ENCODE measurements around the gene OR5V1. TPM values are rescaled to one million over a fixed set of nuclear protein-coding genes. Genes with fewer than 3 reads are reported as not detected.

OR5V1 gene
- total RNA-seq (not detected), polyA plus RNA-seq (not detected)

DNA sequence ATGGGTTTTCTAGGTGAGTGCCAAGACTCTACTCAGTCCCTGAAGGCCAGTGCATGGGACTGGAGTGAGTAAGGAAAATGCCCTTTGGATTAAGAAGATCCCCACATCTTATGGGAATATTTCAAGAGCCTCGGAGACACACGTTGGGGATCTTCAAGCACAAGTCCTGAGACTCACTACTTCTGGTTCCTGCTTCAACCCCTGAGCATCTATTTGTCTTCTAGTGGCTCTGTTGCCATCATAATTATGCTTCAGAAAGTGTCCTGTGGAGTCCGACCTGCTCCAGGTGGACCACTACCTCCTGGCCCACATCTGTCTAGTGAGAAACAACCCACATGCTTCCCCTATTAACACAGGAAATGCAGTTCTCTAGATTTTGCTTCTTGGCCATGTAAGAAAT lies at the start of gene OR5V1:
Gene OR5V1 (minus strand): TSS at position 101 of the 400 bp plus-strand sequence. CDS start 12,670 bp downstream, outside the sequence.
- Histone ChIP-seq H3K27me3 (no peaks in the 10 kb centered on the region), H3K4me3 (no peak within 1 kb of the TSS), H3K4me1 (no peaks in the 10 kb centered on the region), H3K27ac (no peak within 1 kb of the TSS), H3K36me3 (no peaks in the 10 kb centered on the region), H3K9me3 (no peaks in the 10 kb centered on the region)
- 80 to 87% methylated on average over 3 of the region's 3 CpGs for WGBS, 2 donors
- no peak for DNase-seq
- intact Hi-C loops (cut with DNase I): no loop called here
- no peak for TF ChIP-seq POLR2A (IDR thresholded peaks at IDR 0.05)
- TF ChIP-seq, protein P1, sequence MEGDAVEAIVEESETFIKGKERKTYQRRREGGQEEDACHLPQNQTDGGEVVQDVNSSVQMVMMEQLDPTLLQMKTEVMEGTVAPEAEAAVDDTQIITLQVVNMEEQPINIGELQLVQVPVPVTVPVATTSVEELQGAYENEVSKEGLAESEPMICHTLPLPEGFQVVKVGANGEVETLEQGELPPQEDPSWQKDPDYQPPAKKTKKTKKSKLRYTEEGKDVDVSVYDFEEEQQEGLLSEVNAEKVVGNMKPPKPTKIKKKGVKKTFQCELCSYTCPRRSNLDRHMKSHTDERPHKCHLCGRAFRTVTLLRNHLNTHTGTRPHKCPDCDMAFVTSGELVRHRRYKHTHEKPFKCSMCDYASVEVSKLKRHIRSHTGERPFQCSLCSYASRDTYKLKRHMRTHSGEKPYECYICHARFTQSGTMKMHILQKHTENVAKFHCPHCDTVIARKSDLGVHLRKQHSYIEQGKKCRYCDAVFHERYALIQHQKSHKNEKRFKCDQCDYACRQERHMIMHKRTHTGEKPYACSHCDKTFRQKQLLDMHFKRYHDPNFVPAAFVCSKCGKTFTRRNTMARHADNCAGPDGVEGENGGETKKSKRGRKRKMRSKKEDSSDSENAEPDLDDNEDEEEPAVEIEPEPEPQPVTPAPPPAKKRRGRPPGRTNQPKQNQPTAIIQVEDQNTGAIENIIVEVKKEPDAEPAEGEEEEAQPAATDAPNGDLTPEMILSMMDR (IDR thresholded peaks at IDR 0.05): no peak

DNA sequence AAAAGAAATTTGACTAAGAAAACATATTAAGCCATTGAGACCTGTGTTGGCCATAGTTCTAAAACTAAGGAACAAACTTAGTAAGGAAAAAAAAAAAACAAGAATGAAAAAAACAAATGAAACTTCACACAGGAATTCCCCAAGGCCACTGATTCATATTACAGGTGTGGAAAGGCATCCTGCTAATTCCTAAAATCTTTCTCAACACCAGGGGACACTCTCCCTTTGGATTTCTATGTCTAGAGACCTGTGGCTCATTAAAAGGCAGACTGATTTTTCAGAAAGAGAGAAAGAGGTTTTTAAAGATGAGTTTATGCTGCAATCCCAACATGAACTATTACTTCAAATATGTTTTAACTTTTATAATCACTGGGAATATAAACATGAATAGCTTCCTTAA lies 45.9 kb upstream of the OR5V1 start, which contains the start of gene OR12D1:
Gene OR12D1 (plus strand): TSS at position 341 of the 400 bp plus-strand sequence.
- H3K27ac ChIP-seq: no peak within 1 kb of the TSS
- H3K4me3 ChIP-seq: no peak within 1 kb of the TSS
- TF ChIP-seq POLR2A (IDR thresholded peaks at IDR 0.05) (no peak), POLR2AphosphoS5 (IDR thresholded peaks at IDR 0.05) (no peak), EP300 (IDR thresholded peaks at IDR 0.05) (no peak)
- TF ChIP-seq, protein P1 (IDR thresholded peaks at IDR 0.05): no peak
- no peaks in the 10 kb centered on the region for H3K36me3 ChIP-seq
- DNase-seq: no peak
- no peaks in the 10 kb centered on the region for H3K9me3 ChIP-seq
- intact Hi-C loops (cut with DNase I): no loop called here
- no peaks in the 10 kb centered on the region for H3K4me1 ChIP-seq
- H3K27me3 ChIP-seq: no peaks in the 10 kb centered on the region

DNA sequence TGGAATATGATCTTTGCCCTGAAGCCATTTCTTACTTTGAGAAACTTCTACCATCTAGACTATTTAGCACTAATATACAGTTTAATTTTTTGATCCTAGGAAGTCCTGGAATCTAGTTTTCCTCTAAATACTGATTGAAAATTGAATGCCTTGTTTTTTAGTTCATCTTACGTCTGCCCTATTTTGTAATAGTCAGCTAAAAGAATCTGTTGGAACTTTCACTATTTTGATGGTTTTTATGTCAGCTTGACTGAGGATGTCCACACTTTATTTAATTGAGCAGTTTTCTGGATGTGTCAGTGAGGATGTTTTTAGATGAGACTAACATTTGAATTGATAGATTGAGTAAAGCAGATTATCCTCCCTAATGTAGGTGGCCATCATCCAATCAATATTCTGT lies 35.1 kb upstream of the OR5V1 start:
- Histone ChIP-seq H3K27me3 (no peaks in the 10 kb centered on the region), H3K4me3 (no peak overlapping the region), H3K4me1 (no peaks in the 10 kb centered on the region), H3K36me3 (no peaks in the 10 kb centered on the region), H3K9me3 (no peaks in the 10 kb centered on the region), H3K27ac (no peak overlapping the region)
- DNase-seq: no peak
- intact Hi-C loops (cut with DNase I): no loop called here
- WGBS, 2 donors: 64 to 90% methylated on average over 1 of the region's 1 CpG
- TF ChIP-seq, protein P1 (IDR thresholded peaks at IDR 0.05): no peak
- TF ChIP-seq EP300 (IDR thresholded peaks at IDR 0.05) (no peak), POLR2AphosphoS5 (IDR thresholded peaks at IDR 0.05) (no peak), POLR2A (IDR thresholded peaks at IDR 0.05) (no peak)

DNA sequence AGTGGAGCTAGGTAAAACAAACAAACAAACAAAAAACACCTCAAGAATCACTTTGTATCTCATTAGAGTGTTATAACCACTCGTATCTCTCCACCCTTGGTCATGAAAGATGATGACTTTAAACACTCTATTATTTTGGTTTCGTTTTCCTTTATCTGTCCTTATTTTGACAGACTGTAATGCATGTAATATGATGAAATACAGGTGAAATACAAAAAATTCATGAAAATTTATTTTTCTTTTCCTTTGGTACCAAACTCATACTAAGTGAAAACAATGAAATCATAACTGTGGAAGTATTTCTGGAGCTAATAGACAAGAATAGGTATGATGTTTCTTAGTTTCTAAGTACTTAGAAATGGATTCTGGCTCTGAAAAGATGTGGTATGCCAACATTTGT lies 30.9 kb upstream of the OR5V1 start:
- Histone ChIP-seq H3K4me1 (no peaks in the 10 kb centered on the region), H3K36me3 (no peaks in the 10 kb centered on the region), H3K9me3 (no peaks in the 10 kb centered on the region), H3K27ac (no peak overlapping the region), H3K27me3 (no peaks in the 10 kb centered on the region), H3K4me3 (no peak overlapping the region)
- intact Hi-C loops (cut with DNase I): no loop called here
- DNase-seq: no peak
- TF ChIP-seq POLR2AphosphoS5 (IDR thresholded peaks at IDR 0.05) (no peak), EP300 (IDR thresholded peaks at IDR 0.05) (no peak)
- 50 to 60% methylated on average over 2 of the region's 2 CpGs for WGBS, 2 donors

DNA sequence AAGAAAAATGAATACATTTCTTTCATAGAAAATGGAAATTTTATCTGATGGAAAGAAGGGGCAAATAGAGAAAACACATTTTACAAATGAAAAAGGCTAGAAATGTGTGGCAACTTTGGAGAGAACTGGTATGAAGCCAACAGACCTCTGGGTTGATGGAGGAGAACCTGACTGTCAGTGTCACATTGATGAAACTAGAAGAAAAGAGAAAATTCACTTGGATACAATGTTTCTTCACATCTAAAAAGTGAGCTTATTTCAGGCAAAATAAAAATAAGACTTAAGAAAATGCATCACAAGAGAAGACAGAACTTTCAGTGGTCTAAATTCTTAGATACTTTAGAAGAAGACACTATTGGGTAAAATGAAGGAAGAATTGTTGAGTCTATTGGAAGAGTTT lies 26.7 kb upstream of the OR5V1 start, which contains the start of gene OR12D2:
Gene OR12D2 (plus strand): TSS at position 301 of the 400 bp plus-strand sequence. CDS start 1,069 bp downstream, outside the sequence.
- DNase-seq: no peak
- no peaks in the 10 kb centered on the region for H3K36me3 ChIP-seq
- H3K4me1 ChIP-seq: no peaks in the 10 kb centered on the region
- H3K4me3 ChIP-seq: no peak within 1 kb of the TSS
- no peak within 1 kb of the TSS for H3K27ac ChIP-seq
- no peaks in the 10 kb centered on the region for H3K27me3 ChIP-seq
- intact Hi-C loops (cut with DNase I): no loop called here
- TF ChIP-seq EP300 (IDR thresholded peaks at IDR 0.05): no peak
- TF ChIP-seq, protein P1 (IDR thresholded peaks at IDR 0.05): no peak
- TF ChIP-seq POLR2A (IDR thresholded peaks at IDR 0.05): no peak
- no peak for TF ChIP-seq POLR2AphosphoS5 (IDR thresholded peaks at IDR 0.05)
- no peaks in the 10 kb centered on the region for H3K9me3 ChIP-seq

All from sigmoid colon (tissue), 7 donors.